BLaER1 (cell line): ENCODE measurements around the gene ZNF746.

ENCODE experiments used
- H3K27ac ChIP-seq: shearing (Covaris generic); formaldehyde crosslinking; 2 replicates; pipeline ENCODE4 v1.8.1; 2022
- H3K27me3 ChIP-seq: shearing (Covaris generic); formaldehyde crosslinking; 2 replicates; pipeline ENCODE4 v1.8.1; 2022
- H3K36me3 ChIP-seq: shearing (Covaris generic); formaldehyde crosslinking; 2 replicates; pipeline ENCODE4 v1.8.1; 2022
- H3K4me1 ChIP-seq: shearing (Covaris generic); formaldehyde crosslinking; 2 replicates; pipeline ENCODE4 v1.8.1; 2022
- H3K4me2 ChIP-seq: shearing (Covaris generic); formaldehyde crosslinking; 2 replicates; pipeline ENCODE4 v1.8.1; 2022
- H3K4me3 ChIP-seq: shearing (Covaris generic); formaldehyde crosslinking; 2 replicates; pipeline ENCODE4 v1.8.1; 2022
- H3K9ac ChIP-seq: shearing (Covaris generic); formaldehyde crosslinking; 2 replicates; pipeline ENCODE4 v1.8.1; 2022
- H3K9me3 ChIP-seq: shearing (Covaris generic); formaldehyde crosslinking; 2 replicates; pipeline ENCODE4 v1.8.1; 2022
- H4K20me1 ChIP-seq: shearing (Covaris generic); formaldehyde crosslinking; 2 replicates; pipeline ENCODE4 v1.8.1; 2022
- Cebpa-rat ChIP-seq: shearing (Covaris generic); IDR thresholded peaks from 2 replicates; pipeline ENCODE4 v1.8.1; 2022

Gene ZNF746

DNA sequence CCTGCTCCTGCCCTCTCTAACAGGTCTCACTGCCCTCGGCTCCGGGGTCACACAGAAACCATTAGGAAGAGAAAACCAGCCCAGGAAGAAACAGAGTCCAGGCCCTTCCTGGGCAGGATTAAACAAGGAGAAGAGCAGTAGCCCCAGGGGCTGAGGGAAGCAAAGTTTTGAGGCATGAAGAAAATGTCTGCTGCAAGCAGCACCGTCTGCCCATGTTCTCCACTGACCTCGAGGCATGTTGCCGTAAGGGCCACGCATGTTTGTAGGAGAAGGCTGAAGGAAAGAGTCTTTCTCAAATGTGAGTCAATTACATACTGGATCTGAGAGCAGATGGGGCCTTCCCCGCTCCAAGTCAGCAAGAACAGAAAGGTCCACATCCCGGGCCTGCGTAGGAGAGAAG, 4.2 kb downstream of the ZNF746 start:
- Histone ChIP-seq H3K9me3 (no peaks in the 10 kb centered on the region), H3K4me1 (peaks cover 22% of the 10 kb centered on the region), H3K27ac (no peak overlapping the region), H4K20me1 (peaks cover 55% of the 10 kb centered on the region), H3K36me3 (peaks cover 67% of the 10 kb centered on the region), H3K9ac (no peak overlapping the region), H3K27me3 (no peaks in the 10 kb centered on the region), H3K4me3 (no peak overlapping the region), H3K4me2 (no peak overlapping the region)
- TF ChIP-seq Cebpa-rat = no peak

- Histone ChIP-seq H3K9me3 (no peaks in the 10 kb centered on the region), H3K4me3 (no peak overlapping the region), H3K27me3 (no peaks in the 10 kb centered on the region), H3K4me1 (peaks cover 3% of the 10 kb centered on the region; the same call in 1 of the 2 replicates), H4K20me1 (peaks cover 54% of the 10 kb centered on the region), H3K36me3 (peaks cover 94% of the 10 kb centered on the region), H3K27ac (no peak overlapping the region), H3K4me2 (no peak overlapping the region), H3K9ac (no peak overlapping the region)
- TF ChIP-seq Cebpa-rat = no peak
These were observed 7.4 kb downstream of the ZNF746 start for GRCh38 chr7:149490083-149490760.

DNA sequence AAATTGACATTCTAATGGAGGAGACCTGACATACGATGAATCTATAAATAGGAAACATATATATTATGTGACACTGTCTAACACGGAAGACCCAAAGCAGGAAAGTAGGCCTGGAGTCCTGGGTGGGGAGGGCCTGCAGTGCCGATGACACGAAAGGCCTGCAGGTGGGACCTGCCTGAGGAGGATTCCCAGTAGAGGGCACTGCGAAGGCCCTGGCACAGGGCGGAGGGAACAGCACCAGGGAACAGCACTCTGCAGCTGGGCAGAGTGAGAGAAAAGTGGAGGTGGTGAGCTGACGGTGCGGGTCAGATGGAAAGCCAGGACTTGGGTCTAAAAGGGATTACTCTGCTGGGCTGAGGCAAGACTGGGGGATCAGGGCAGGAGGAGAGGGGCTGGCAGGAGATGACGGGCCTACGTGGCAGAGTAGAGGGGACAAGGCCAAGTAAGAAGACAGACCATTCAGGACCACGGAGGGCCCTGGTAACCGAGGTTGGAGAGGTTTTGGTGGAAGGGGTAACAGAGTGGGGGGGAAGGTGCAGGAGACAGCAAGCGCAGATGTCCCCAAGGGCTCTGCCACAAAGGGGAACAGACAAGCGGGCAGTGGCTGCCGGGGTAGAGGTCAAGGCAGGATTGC, 8.1 kb downstream of the ZNF746 start:
- Histone ChIP-seq H3K4me1 (no peaks in the 10 kb centered on the region), H3K9me3 (no peaks in the 10 kb centered on the region), H3K36me3 (peaks cover 92% of the 10 kb centered on the region), H3K27ac (no peak overlapping the region), H3K4me3 (no peak overlapping the region), H3K4me2 (no peak overlapping the region), H4K20me1 (peaks cover 47% of the 10 kb centered on the region), H3K9ac (no peak overlapping the region), H3K27me3 (no peaks in the 10 kb centered on the region)
- TF ChIP-seq Cebpa-rat = no peak

DNA sequence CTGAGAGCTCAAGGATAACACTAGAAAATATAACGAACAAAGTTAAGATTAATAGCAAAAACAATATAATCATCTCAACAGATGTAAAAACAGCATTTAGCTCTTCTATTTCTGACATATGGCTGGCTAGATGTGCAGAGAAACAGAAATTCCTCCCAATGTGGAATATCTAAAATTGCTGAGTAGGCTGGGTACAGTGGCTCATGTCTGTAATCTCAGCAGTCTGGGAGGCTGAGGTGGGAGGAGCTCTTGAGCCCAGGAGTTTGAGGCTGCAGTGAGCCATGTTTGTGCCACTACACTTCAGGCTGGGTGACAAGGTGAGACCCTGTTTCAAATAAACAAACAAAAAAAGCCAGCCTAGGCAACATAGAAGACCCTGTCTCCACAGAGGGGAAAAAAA, 18.0 kb downstream of the ZNF746 start:
- Histone ChIP-seq H3K36me3 (peaks cover 77% of the 10 kb centered on the region), H3K4me1 (no peaks in the 10 kb centered on the region), H4K20me1 (no peaks in the 10 kb centered on the region; the same call in 1 of the 2 replicates), H3K4me3 (no peak overlapping the region), H3K9me3 (peaks cover 20% of the 10 kb centered on the region), H3K27ac (no peak overlapping the region), H3K27me3 (no peaks in the 10 kb centered on the region), H3K4me2 (no peak overlapping the region), H3K9ac (no peak overlapping the region)
- TF ChIP-seq Cebpa-rat = no peak

GRCh38 chr7:149478754-149479153, 18.9 kb downstream of the ZNF746 start:
- H4K20me1 ChIP-seq = peaks cover 7% of the 10 kb centered on the region; the same call in 1 of the 2 replicates
- no peaks in the 10 kb centered on the region for H3K4me1 ChIP-seq
- no peak overlapping the region for H3K4me3 ChIP-seq
- H3K36me3 ChIP-seq = peaks cover 85% of the 10 kb centered on the region
- H3K27ac ChIP-seq = no peak overlapping the region
- no peak overlapping the region for H3K4me2 ChIP-seq
- H3K9me3 ChIP-seq = peaks cover 20% of the 10 kb centered on the region
- no peak for TF ChIP-seq Cebpa-rat
- H3K27me3 ChIP-seq = no peaks in the 10 kb centered on the region
- H3K9ac ChIP-seq = no peak overlapping the region

- peaks cover 20% of the 10 kb centered on the region for H3K9me3 ChIP-seq
- no peak for TF ChIP-seq Cebpa-rat
- peaks cover 11% of the 10 kb centered on the region; the same call in 1 of the 2 replicates for H4K20me1 ChIP-seq
- no peaks in the 10 kb centered on the region for H3K4me1 ChIP-seq
- H3K4me3 ChIP-seq = no peak overlapping the region
- H3K9ac ChIP-seq = no peak overlapping the region
- no peak overlapping the region for H3K4me2 ChIP-seq
- peaks cover 94% of the 10 kb centered on the region for H3K36me3 ChIP-seq
- H3K27ac ChIP-seq = no peak overlapping the region
- no peaks in the 10 kb centered on the region for H3K27me3 ChIP-seq
These were observed 19.8 kb downstream of the ZNF746 start for GRCh38 chr7:149477494-149478443.

DNA sequence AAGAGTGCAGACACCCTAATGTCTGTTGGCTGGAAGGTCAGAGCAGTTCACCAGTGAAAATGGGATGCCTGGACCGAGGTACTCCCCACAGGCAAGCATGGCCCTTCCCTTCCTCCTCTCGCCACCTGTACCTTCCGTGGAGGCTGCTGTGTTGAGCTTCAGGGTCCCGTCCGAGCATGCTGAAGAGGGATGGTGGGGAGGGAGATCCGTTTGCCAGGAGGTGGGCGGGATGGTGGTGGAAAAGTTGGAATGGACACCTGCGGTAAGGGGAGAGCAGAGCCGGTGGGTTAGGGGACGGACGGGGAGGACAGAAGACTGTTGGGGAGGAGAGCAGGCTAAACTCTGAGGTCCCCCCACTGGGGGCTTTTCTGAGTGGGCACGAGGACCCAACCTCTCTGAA, 20.8 kb downstream of the ZNF746 start:
- Histone ChIP-seq H3K36me3 (peaks cover 94% of the 10 kb centered on the region), H3K9ac (no peak overlapping the region), H3K4me2 (no peak overlapping the region), H3K27me3 (no peaks in the 10 kb centered on the region), H3K4me3 (no peak overlapping the region), H3K4me1 (no peaks in the 10 kb centered on the region), H4K20me1 (peaks cover 11% of the 10 kb centered on the region; the same call in 1 of the 2 replicates), H3K27ac (no peak overlapping the region), H3K9me3 (peaks cover 20% of the 10 kb centered on the region)
- TF ChIP-seq Cebpa-rat = no peak

GRCh38 chr7:149475121-149476045, 22.2 kb downstream of the ZNF746 start:
- Histone ChIP-seq H3K27me3 (no peaks in the 10 kb centered on the region), H3K27ac (no peak overlapping the region), H3K36me3 (peaks cover 96% of the 10 kb centered on the region), H4K20me1 (peaks cover 11% of the 10 kb centered on the region; the same call in 1 of the 2 replicates), H3K4me1 (0 out of 2 replicates have a peak, but pooled peaks cover 3% of the 10 kb centered on the region), H3K9ac (no peak overlapping the region), H3K4me2 (no peak overlapping the region), H3K9me3 (peaks cover 19% of the 10 kb centered on the region), H3K4me3 (no peak overlapping the region)
- TF ChIP-seq Cebpa-rat = no peak
